Hematopoietic multipotent progenitor cell treated with erythropoietin and hydrocortisone succinate and interleukin-3 and kit ligand, for 17 days (in vitro differentiated cells): Measurements from ENCODE around the gene RAB14.
"Not testable (repeated sequence)": the region's sequence is repeated elsewhere in the genome, so short reads cannot be mapped to it uniquely, and the experiment has no call there.

ENCODE experiments used
- DNase-seq: peaks from one replicate; pipeline ENCODE4 v3.0.0-alpha.2; 2015; ENCODE audit warnings: low spot score

Gene RAB14

DNA sequence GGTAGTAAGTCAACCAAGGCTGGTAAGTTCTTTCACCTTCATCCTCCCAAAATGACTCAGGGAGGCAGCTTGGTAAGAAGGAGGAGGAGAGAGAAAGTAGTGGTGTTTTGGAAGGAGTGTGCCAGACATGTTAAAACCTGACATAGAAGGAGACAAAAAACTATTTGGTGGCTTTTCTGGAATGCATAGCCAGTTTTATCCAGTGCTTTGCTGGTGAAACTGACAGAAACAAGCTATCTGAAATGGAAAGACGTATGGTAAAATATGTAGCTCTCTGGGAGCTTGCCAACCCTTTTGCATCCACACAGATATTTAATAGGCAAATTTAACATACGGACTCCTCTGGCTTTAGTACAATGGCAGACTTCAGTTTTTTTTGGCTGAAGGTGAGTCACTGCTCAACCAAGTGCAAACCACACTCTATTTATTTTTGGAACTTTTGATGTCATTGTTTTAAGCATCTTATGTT is 45.4 kb downstream of the RAB14 start:
- DNase-seq = no peak

DNA sequence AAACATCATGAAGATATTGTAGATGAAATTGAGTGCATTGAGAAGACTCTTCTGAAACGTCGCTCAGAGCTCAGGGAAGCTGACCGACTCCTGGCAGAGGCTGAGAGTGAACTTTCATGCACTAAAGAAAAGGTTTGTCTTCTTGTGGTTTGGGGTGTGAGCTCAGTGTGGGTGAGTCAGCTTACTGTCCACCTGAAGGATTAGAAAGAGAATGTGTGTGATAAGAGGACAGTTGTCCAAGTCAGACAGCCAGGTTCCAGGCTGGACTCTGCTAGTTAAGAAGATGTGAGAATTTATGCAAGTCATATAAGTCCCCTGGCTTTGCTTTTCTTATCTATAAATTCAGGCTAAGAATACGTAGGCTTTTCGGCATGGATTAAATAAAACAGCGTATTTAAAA is 46.9 kb downstream of the RAB14 start:
- DNase-seq = peak; percentile 16

DNA sequence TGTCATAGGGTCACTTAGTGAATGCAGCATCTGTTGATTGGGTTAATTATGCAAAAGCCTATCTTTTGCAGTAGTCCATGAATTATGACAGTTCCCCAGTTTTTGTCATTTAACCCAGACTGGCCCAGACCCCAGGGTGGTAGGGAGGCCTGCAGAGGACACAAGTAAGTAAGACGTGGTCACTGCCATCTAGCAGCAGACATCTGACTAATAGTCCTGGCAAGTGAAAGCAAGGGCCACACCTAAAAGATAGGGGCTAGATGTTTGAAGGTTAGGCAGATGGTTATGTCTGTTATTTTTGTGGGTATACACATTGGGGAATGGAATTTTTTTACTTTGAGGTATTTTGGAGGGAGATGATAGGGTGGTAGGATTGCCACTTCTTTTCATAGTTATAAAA is 48.0 kb downstream of the RAB14 start:
- peak; percentile 16 for DNase-seq

DNA sequence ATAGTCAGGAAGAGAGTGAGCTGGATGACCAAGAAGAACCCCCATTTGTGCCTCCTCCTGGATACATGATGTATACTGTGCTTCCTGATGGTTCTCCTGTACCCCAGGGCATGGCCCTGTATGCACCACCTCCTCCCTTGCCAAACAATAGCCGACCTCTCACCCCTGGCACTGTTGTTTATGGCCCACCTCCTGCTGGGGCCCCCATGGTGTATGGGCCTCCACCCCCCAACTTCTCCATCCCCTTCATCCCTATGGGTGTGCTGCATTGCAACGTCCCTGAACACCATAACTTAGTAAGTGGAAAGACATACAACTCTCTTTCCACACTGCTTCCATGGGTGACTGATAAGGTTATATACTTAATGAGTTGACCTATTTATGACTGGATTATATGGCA is 51.5 kb downstream of the RAB14 start:
- DNase-seq = no peak

DNA sequence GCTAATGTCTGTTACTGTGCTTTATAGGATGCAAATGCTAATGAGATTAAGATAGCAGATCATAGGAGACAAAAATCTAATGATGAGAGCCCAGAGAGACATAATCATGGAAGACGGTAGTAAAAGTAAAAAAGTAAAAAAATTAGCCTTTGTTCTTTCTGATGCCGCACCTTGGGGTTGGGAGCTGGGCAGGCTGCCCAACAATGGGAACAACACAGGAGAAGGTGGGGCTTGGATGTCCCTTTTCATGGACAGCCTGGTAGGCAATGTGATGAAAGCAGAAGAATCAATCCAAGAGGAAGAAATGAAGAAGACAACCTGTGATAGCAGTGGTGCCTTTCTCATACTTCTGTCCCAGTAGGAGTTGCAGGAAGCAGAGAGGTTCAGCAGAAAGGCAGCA is 57.2 kb downstream of the RAB14 start:
- no peak for DNase-seq

DNA sequence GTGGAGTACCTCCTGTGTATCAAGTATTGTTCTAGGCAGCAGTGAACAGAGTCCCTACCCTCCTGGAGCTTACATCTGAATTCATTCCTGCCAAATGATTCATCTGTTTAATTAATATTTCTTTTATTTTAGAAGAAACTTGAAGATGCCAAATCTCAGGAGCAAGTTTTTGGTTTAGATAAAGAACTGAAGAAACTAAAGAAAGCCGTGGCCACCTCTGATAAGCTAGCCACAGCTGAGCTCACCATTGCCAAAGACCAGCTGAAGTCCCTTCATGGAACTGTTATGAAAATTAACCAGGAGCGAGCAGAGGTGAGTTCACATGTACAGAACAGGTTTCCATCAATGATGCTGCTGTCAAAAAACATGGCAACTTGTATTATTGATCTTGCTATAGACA is 57.9 kb downstream of the RAB14 start:
- DNase-seq = no peak

DNA sequence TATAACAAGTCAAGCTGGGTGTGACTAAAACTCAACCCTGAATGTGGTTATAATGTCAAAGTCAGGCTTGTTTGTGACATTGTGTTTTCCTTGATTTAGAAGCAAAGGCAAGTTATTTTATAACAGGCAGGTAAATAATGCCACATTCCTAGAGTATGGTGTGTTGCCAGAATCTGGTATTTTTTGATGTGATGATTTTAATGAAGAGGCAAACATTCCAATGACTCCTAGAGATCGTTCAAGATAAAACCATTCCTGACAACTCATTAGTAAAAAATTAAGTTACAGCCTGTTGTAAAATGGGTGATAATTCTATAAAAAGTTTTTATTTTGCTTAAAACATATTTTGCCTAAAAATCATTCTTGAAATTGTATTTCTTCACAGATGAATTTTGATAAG is 60.0 kb downstream of the RAB14 start:
- no peak for DNase-seq

DNA sequence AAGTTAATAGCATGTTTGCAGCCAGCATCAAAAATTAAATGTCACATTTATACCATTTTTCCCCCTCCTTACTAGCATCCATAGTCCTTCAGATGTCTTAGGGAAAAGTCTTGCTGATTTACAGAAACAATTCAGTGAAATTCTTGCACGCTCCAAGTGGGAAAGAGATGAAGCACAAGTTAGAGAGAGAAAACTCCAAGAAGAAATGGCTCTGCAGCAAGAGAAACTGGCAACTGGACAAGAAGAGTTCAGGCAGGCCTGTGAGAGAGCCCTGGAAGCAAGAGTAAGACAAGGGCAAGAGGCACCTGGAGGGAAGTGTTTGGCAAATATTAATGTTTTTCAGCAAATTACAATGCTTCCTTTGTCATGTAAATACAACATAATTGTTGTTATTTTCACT is 60.4 kb downstream of the RAB14 start:
- no peak for DNase-seq

DNA sequence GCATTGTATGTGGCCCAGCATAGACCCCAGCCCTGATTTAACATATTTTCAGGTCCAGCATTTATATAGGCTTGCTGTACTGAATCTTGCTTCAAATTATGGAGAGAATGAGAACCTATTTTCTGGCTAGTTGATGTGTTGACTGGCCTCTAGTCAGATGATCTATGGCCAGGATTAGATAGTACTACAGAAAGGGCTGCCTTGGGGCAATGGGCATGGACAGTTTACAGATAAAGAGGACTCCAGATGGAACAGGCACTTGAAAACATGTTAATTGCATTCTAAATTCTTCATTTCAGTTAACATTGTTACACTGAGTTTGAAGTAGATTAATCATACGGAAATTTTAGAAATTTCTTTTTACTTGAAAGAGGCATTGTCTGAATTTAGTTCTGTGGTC is 61.5 kb downstream of the RAB14 start:
- no peak for DNase-seq

DNA sequence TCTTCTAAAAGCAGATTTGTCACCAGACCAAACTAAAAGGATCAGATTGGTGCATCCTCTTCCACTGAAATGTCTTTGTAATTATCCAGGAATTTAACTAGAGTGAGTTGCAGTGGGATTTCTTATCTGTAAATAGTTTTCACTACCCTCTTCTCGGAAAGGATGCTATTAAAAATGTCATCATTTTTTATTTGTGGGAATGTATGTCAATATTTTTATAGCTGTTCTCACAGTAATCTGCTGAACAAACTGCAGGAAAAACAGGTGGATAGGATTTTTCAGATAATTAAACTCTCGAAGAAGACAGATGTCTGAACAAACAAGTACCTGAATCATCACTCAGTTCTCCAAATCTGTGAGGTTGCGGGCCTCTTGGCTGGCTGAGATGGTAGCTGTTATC is 62.7 kb downstream of the RAB14 start:
- DNase-seq = no peak

DNA sequence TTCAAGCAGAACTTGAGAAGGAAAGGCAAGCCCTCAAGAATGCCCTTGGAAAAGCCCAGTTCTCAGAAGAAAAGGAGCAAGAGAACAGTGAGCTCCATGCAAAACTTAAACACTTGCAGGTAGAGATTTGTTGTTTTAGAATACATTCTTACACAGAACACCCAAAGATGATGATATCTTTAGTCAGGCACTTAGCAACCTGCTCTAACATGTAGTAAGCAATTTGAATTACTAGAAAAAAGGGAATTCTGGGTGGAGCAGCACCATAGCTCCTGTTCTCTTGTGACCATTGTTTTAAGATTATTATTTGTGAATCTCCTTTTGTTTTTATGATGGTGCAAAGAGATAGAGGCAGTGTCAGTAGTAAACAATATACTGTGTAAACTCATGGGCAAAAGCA is 63.1 kb downstream of the RAB14 start:
- no peak for DNase-seq

DNA sequence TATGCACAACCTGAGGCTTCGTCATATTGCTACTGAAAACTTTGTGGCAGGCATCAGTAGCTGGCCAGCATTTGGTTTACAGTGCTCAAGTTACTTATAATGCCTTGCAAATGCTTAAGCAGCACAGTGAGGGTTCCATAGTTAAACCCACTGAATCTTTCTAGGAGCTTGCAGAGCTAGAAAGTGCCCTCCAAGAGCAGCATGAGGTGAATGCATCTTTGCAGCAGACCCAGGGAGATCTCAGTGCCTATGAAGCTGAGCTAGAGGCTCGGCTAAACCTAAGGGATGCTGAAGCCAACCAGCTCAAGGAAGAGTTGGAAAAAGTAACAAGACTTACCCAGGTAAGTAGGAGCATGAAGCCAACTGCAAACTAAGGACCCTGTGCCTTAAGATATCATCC is 66.0 kb downstream of the RAB14 start:
- DNase-seq = no peak

DNA sequence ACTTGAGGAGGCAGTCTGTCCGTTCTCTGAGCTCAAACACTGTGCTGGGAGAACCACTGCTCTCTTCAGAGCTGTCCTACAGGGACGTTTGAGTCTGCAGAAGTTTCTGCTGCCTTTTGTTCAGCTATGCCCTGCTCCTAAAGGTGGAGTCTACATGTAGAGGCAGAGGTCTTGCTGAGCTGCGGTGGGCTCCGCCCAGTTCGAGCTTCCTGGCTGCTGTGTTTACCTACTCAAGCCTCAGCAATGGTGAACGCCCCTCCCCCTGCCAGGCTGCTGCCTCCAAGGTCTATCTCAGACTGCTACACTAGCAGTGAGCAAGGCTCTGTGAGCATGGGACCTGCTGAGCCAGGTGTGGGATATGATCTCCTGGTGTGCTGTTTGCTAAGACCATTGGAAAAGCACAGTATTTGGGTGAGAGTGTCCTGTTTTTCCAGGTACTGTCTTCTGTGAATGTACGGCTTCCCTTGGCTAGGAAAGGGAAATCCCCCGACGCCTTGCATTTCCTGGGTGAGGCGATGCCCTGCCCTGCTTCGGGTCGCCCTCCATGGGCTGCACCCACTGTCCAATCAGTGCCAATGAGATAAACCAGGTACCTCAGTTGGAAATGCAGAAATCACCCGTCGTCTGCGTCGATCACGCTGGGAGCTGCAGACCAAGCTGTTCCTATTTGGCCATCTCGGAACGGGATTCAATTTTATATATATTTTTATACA is 68.4 kb downstream of the RAB14 start:
- DNase-seq = no peak

DNA sequence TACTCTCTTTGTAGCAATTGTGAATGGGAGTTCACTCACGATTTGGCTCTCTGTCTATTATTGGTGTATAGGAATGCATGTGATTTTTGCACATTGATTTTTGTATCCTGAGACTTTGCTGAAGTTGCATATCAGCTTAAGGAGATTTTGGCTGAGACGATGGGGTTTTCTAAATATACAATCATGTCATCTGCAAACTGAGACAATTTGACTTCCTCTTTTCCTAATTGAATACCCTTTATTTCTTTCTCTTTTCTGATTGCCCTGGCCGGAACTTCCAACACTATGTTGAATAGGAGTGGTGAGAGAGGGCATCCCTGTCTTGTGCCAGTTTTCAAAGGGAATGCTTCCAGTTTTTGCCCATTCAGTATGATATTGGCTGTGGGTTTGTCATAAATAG is 72.3 kb downstream of the RAB14 start:
- DNase-seq = not testable (repeated sequence)
